ENCODE measurements around the gene ZNF280C.

ZNF280C gene

GRCh38 chrX:130176942-130177341, 91.8 kb downstream of the ZNF280C start:
- no peak for DNase-seq (ENCODE audit: low read depth, low spot score)

GRCh38 chrX:130176354-130176776, 92.3 kb downstream of the ZNF280C start:
- DNase-seq (ENCODE audit: low read depth, low spot score): no peak

GRCh38 chrX:130174937-130175336, 93.8 kb downstream of the ZNF280C start:
- no peak for DNase-seq (ENCODE audit: low read depth, low spot score)

- DNase-seq (ENCODE audit: low read depth, low spot score): no peak
Observed at GRCh38 chrX:130174045-130174704, 94.5 kb downstream of the ZNF280C start.

- no peak for DNase-seq (ENCODE audit: low read depth, low spot score)
Observed at GRCh38 chrX:130173190-130173895, 95.4 kb downstream of the ZNF280C start.

GRCh38 chrX:130172127-130172845, 96.4 kb downstream of the ZNF280C start:
- no peak for DNase-seq (ENCODE audit: low read depth, low spot score)

GRCh38 chrX:130171446-130172126, 97.1 kb downstream of the ZNF280C start, which contains the start of gene RAB33A:
RAB33A (plus strand) TSS chrX:130171962; CDS start chrX:130172063, 101 bp downstream.
- DNase-seq (ENCODE audit: low read depth, low spot score): no peak

GRCh38 chrX:130170752-130171445, 97.8 kb downstream of the ZNF280C start:
- peak; percentile 11 for DNase-seq (ENCODE audit: low read depth, low spot score)

- DNase-seq (ENCODE audit: low read depth, low spot score): no peak
Observed at GRCh38 chrX:130167040-130167439, 101.7 kb downstream of the ZNF280C start.

- DNase-seq (ENCODE audit: low read depth, low spot score): no peak
Observed at GRCh38 chrX:130166503-130166777, 102.3 kb downstream of the ZNF280C start.

- DNase-seq (ENCODE audit: low read depth, low spot score): peak; percentile 54
Observed at GRCh38 chrX:130165703-130166502, 102.8 kb downstream of the ZNF280C start, which contains the start of gene AIFM1. AIFM1 (minus strand) TSS chrX:130165841; CDS start chrX:130165656, 185 bp downstream.

- DNase-seq (ENCODE audit: low read depth, low spot score): no peak
Observed at GRCh38 chrX:130165181-130165702, 103.5 kb downstream of the ZNF280C start.

- DNase-seq (ENCODE audit: low read depth, low spot score): no peak
Observed at GRCh38 chrX:130163398-130163797, 105.3 kb downstream of the ZNF280C start.

GRCh38 chrX:130162094-130162735, 106.5 kb downstream of the ZNF280C start:
- no peak for DNase-seq (ENCODE audit: low read depth, low spot score)

- DNase-seq (ENCODE audit: low read depth, low spot score): no peak
Observed at GRCh38 chrX:130159776-130160175, 108.9 kb downstream of the ZNF280C start.

GRCh38 chrX:130158311-130158710, 110.4 kb downstream of the ZNF280C start:
- no peak for DNase-seq (ENCODE audit: low read depth, low spot score)

GRCh38 chrX:130155564-130155963, 113.1 kb downstream of the ZNF280C start:
- DNase-seq (ENCODE audit: low read depth, low spot score): no peak
